HTERT RPE-1 (cell line): ENCODE measurements around the gene GTF2IRD1.
"Not testable (repeated sequence)": the region's sequence is repeated elsewhere in the genome, so short reads cannot be mapped to it uniquely, and the experiment has no call there.

Experiments
- in situ Hi-C: fragments of 300-500 bp; cut with MboI; formaldehyde crosslinking; loops from 4 replicates; pipeline ENCODE4 v1.14.3; 2020; ENCODE audit warnings: low sequenced_read_pairs

The GTF2IRD1 gene

GRCh38 chr7:74453322-74454011, at the start of gene GTF2IRD1:
Gene GTF2IRD1, plus strand, starts transcription at chr7:74453906. Its CDS starts 54,175 bp downstream, at chr7:74508081.
- in situ Hi-C loops = no loop called here

DNA sequence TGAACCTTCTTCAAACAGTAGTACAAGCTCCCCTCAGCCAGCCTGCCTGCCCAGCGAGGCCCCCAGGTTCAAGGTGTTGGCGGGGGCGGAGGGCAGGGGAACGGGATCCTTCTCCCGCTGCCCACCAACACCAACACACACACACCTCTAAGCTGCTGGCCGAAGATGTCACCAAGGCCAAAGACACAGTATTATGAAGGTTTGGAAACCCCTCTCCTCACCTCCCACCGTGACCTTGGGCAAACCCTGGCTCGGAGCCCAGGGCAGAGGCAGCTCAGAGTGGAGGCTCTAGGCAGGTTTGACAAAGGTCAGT, 49.4 kb upstream of the GTF2IRD1 start:
- in situ Hi-C loops = no loop called here

GRCh38 chr7:74404741-74405140, 49.0 kb upstream of the GTF2IRD1 start:
- in situ Hi-C loops = no loop called here

DNA sequence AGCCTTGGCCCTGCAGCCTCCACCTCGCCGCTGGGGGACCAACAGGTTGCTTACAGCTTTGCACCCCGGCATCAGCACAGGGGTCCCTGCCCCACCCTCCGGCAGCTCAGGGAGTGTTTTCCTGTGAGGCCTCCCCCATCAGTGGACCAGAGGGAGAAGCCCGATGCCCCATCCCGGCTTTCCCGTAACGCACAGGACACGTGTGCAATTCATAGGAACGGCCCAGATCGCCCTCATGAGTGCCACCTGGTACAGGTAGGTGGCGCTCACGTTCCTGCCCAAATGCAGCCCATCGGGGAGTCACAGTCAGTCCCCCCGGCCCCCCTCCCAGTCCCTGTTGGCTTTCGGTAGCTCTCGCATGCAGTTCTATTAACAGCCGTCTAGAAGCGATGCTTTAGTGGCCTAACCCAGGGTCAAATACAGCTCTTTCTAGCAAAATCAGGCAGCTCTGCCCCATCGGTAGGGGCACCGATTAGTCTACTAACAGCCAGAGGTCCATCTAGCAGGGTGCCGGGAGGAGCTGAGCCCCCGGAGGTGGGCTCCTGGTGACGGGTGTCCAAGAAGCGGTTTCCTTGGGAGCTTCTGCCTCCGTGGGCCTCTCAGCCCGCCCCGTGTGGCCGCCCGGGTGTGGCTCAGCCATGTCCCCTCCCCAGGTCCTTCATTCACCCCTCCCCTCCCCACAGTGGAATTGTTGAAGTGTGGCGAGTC, 48.4 kb upstream of the GTF2IRD1 start:
- in situ Hi-C loops = no loop called here

GRCh38 chr7:74405899-74406512, 47.7 kb upstream of the GTF2IRD1 start:
- in situ Hi-C loops = no loop called here

DNA sequence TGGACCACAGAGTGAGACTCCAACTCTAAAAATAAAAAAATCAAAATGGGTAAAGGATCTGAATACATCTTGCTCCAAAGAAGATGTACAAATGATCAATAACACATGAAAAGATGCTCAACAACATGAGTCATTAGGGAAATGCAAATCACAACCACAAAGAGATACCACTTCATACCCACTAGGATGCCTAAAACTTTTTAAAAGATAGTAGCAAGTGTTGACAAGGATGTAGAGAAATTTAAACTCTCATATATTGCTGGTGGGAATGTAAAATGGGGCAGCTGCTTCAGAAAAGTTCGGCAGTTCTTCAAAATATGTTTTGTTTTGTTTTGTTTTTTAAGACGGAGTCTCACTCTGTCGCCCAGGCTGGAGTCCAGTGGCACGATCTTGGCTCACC, 45.7 kb upstream of the GTF2IRD1 start:
- in situ Hi-C loops = no loop called here

DNA sequence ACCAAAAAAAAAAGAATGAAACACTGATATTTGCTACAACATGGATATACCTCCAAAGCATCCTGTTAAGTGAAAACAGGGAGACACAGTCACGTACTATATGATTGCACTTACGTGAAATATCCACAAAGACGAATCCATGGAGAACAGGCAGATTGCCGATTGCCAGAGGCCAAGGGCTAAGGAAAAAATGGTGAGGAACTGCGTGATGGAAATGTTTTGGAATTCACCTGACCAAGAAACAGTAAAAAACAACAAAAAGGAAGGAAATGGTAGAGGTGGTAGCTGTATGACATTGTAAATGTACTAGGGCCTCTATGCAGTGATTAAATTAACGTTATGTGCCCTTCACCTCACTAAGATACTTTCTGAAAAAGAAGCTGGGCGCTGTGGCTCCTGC, 44.1 kb upstream of the GTF2IRD1 start:
- in situ Hi-C loops = no loop called here

DNA sequence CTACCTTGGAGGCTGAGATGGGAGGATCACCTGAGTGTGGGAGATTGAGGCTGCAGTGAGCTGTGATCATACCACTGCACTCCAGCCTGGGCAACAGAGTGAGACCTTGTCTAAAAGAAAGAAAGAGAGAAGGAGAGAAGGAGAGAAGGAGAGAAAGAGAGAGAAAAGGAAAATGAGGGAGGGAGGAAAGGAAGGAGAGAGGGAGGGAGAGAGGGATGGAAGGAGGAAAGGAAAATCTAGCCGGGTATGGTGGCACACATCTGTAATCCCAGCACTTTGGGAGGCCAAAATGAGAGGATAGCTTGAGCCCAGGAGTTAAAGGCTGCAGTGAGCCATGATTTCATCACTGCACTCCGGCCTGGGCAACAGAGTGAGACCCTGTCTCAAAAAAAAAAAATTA, 42.9 kb upstream of the GTF2IRD1 start:
- in situ Hi-C loops = no loop called here

GRCh38 chr7:74411571-74411970, 42.1 kb upstream of the GTF2IRD1 start:
- in situ Hi-C loops = not testable (repeated sequence)

- in situ Hi-C loops = no loop called here
Measured at GRCh38 chr7:74412056-74412455, 41.6 kb upstream of the GTF2IRD1 start.

DNA sequence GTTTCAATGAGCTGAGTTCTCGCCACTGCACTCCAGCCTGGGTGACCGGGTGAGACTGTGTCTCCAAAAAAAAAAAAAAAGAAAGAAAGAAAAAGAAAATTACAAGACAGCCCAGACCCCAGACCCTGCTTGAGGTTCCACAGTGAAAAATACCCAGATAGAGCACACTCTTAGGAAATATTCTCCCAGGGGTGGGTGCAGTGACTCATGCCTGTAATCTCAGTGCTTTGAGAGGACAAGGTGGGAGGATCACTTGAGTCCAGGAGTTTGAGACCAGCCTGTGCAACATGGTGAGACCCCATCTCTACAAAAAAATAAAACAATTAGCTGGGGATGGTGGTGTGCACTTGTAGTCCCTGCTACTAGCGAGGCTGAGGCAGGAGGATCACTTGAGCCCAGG, 41.1 kb upstream of the GTF2IRD1 start:
- in situ Hi-C loops = no loop called here

- in situ Hi-C loops = not testable (repeated sequence)
Measured at GRCh38 chr7:74414595-74415333, 38.9 kb upstream of the GTF2IRD1 start.

GRCh38 chr7:74417419-74417971, 36.2 kb upstream of the GTF2IRD1 start:
- in situ Hi-C loops = no loop called here

- in situ Hi-C loops = no loop called here
Measured at GRCh38 chr7:74418076-74418475, 35.6 kb upstream of the GTF2IRD1 start.

DNA sequence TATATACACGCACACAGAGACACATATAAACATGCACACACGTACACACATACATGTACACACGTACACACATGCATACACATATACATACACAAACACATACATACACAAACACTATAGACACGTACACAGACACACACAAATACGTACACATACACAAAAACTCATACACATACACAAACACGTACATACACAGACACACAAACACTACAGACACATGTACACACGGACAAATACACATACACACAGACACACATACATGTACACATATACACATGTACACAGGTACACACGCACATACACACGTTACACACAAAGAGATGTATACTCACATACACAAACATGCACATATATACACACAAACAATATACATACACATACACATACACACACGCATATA, 35.2 kb upstream of the GTF2IRD1 start:
- in situ Hi-C loops = no loop called here

GRCh38 chr7:74419232-74419631, 34.5 kb upstream of the GTF2IRD1 start:
- in situ Hi-C loops = not testable (repeated sequence)

- in situ Hi-C loops = no loop called here
Measured at GRCh38 chr7:74420006-74420405, 33.7 kb upstream of the GTF2IRD1 start.

DNA sequence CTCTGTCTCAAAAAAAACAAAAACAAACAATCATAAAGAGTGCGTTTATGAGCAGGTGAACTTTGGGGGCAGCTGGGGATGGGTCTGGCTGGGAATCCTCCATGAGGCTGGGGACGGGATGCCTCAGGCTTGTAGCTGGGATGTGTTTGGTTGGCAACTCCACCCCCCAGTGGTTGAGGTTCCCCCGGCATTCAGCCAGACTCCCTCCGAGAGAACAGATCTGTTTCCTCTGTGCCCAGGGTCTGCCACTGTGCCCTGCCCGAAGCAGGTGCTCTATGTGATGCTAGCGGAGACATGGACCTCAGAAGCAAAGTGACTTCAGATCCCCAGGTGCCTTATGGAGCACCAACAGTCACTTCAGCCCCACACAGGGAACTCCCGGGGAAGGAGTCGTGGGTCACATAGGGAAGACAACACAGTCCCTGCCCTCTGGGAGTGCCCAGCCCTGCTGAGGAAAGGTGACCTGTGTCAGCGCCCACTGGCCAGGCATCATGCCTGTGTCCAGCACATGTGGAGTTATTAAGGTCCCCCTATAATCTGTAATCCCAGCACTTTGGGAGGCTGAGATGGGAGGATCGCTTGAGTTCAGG, 29.3 kb upstream of the GTF2IRD1 start:
- in situ Hi-C loops = no loop called here

- in situ Hi-C loops = no loop called here
Measured at GRCh38 chr7:74428023-74428422, 25.7 kb upstream of the GTF2IRD1 start.

- in situ Hi-C loops = no loop called here
Measured at GRCh38 chr7:74429153-74429747, 24.5 kb upstream of the GTF2IRD1 start.

- in situ Hi-C loops = not testable (repeated sequence)
Measured at GRCh38 chr7:74430409-74430808, 23.3 kb upstream of the GTF2IRD1 start.
